ENCODE data around the gene ACAT2.

ACAT2 gene

DNA sequence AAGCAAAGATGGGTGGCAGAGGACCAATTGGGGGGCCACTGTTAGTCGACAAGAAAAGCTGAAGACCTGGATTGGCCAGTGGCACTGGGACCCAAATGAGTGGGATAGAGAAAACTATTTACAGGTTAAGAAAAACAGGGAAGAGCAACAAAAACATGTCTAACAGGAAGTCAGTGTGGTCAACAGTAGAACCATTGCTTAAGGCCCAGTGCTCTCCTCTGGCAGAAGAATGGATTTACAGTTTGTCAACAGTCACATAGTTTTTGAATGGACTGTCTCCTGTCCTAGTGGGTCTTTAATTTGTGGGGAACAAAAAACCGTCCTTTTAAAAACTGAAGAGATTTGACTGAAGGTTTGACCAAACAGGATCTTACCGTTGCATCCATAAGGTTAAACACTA, 46.7 kb upstream of the ACAT2 start:
- no peaks in the 10 kb centered on the region for H3K79me1 ChIP-seq (ENCODE audit: low read length)
- H4K12ac ChIP-seq (ENCODE audit: low read depth, low read length): no peak overlapping the region
- no peak for DNase-seq
- H3K4me3 ChIP-seq (ENCODE audit: low read depth, low read length): no peak overlapping the region
- no peak overlapping the region for H2AK5ac ChIP-seq (ENCODE audit: low read length)
- no peaks in the 10 kb centered on the region for H3K36me3 ChIP-seq (ENCODE audit: control insufficient read depth in 1 of 2, insufficient read depth in 2 of 2, low read length in 2 of 2)
- no peak overlapping the region for H4K8ac ChIP-seq (ENCODE audit: low read depth, low read length)
- H3K14ac ChIP-seq (ENCODE audit: low read length): no peak overlapping the region
- no peak overlapping the region for H3K23ac ChIP-seq (ENCODE audit: low read length)
- no peak overlapping the region for H3K9ac ChIP-seq (ENCODE audit: low read length)
- H3K9me3 ChIP-seq (ENCODE audit: insufficient read depth, low read depth, low read length): no peaks in the 10 kb centered on the region
- no peaks in the 10 kb centered on the region for H3K79me2 ChIP-seq (ENCODE audit: control insufficient read depth, insufficient read depth, low read length, poor library complexity)
- no peak overlapping the region for H3K4ac ChIP-seq (ENCODE audit: low read depth, low read length)
- no peak overlapping the region for H4K91ac ChIP-seq (ENCODE audit: low read depth, low read length)
- no peak overlapping the region for H2BK12ac ChIP-seq (ENCODE audit: low read length)
- WGBS (ENCODE audit: extremely low coverage, insufficient coverage, insufficient read length): no CpG with 5 or more reads among the region's 3 CpGs
- H3K18ac ChIP-seq (ENCODE audit: low read length): no peak overlapping the region
- H2BK120ac ChIP-seq (ENCODE audit: insufficient read depth, low read length, poor library complexity): no peak overlapping the region
- no peaks in the 10 kb centered on the region for H3K27me3 ChIP-seq (ENCODE audit: insufficient read depth, low read length)
- no peak overlapping the region for H3K27ac ChIP-seq (ENCODE audit: low read depth, low read length)
- H3K4me2 ChIP-seq (ENCODE audit: low read length): no peak overlapping the region
- no peaks in the 10 kb centered on the region for H3K4me1 ChIP-seq (ENCODE audit: control insufficient read depth in 1 of 2, insufficient read depth in 2 of 2, low read length in 2 of 2)
- H2BK5ac ChIP-seq (ENCODE audit: low read depth, low read length, poor library complexity): no peak overlapping the region
- no peak overlapping the region for H2AFZ ChIP-seq (ENCODE audit: insufficient read depth, low read length, poor library complexity)

- Histone ChIP-seq H3K4me2 (ENCODE audit: low read length) (no peak overlapping the region), H3K14ac (ENCODE audit: low read length) (no peak overlapping the region), H3K79me2 (ENCODE audit: control insufficient read depth, insufficient read depth, low read length, poor library complexity) (no peaks in the 10 kb centered on the region), H3K27ac (ENCODE audit: low read depth, low read length) (no peak overlapping the region), H4K12ac (ENCODE audit: low read depth, low read length) (no peak overlapping the region), H2AFZ (ENCODE audit: insufficient read depth, low read length, poor library complexity) (no peak overlapping the region), H3K18ac (ENCODE audit: low read length) (no peak overlapping the region), H4K8ac (ENCODE audit: low read depth, low read length) (no peak overlapping the region), H2BK12ac (ENCODE audit: low read length) (no peak overlapping the region), H3K4ac (ENCODE audit: low read depth, low read length) (no peak overlapping the region), H3K4me1 (ENCODE audit: control insufficient read depth in 1 of 2, insufficient read depth in 2 of 2, low read length in 2 of 2) (no peaks in the 10 kb centered on the region), H3K4me3 (ENCODE audit: low read depth, low read length) (no peak overlapping the region), H2BK5ac (ENCODE audit: low read depth, low read length, poor library complexity) (no peak overlapping the region), H3K36me3 (ENCODE audit: control insufficient read depth in 1 of 2, insufficient read depth in 2 of 2, low read length in 2 of 2) (no peaks in the 10 kb centered on the region), H3K27me3 (ENCODE audit: insufficient read depth, low read length) (no peaks in the 10 kb centered on the region), H3K23ac (ENCODE audit: low read length) (no peak overlapping the region), H2BK120ac (ENCODE audit: insufficient read depth, low read length, poor library complexity) (no peak overlapping the region), H2AK5ac (ENCODE audit: low read length) (no peak overlapping the region), H4K91ac (ENCODE audit: low read depth, low read length) (no peak overlapping the region), H3K9me3 (ENCODE audit: insufficient read depth, low read depth, low read length) (no peaks in the 10 kb centered on the region), H3K9ac (ENCODE audit: low read length) (no peak overlapping the region), H3K79me1 (ENCODE audit: low read length) (no peaks in the 10 kb centered on the region)
- no CpG with 5 or more reads among the region's 3 CpGs for WGBS (ENCODE audit: extremely low coverage, insufficient coverage, insufficient read length)
- DNase-seq: no peak
Measured at GRCh38 chr6:159715605-159716004, 46.2 kb upstream of the ACAT2 start.

- Histone ChIP-seq H2BK120ac (ENCODE audit: insufficient read depth, low read length, poor library complexity) (no peak overlapping the region), H2BK5ac (ENCODE audit: low read depth, low read length, poor library complexity) (no peak overlapping the region), H4K91ac (ENCODE audit: low read depth, low read length) (no peak overlapping the region), H3K14ac (ENCODE audit: low read length) (no peak overlapping the region), H4K8ac (ENCODE audit: low read depth, low read length) (no peak overlapping the region), H3K23ac (ENCODE audit: low read length) (peak overlapping the region; percentile 62), H3K79me1 (ENCODE audit: low read length) (no peaks in the 10 kb centered on the region), H4K12ac (ENCODE audit: low read depth, low read length) (no peak overlapping the region), H2BK12ac (ENCODE audit: low read length) (no peak overlapping the region), H3K18ac (ENCODE audit: low read length) (no peak overlapping the region), H2AK5ac (ENCODE audit: low read length) (no peak overlapping the region), H3K27me3 (ENCODE audit: insufficient read depth, low read length) (no peaks in the 10 kb centered on the region), H3K4me1 (ENCODE audit: control insufficient read depth in 1 of 2, insufficient read depth in 2 of 2, low read length in 2 of 2) (no peaks in the 10 kb centered on the region), H3K36me3 (ENCODE audit: control insufficient read depth in 1 of 2, insufficient read depth in 2 of 2, low read length in 2 of 2) (no peaks in the 10 kb centered on the region), H3K9ac (ENCODE audit: low read length) (no peak overlapping the region), H3K4ac (ENCODE audit: low read depth, low read length) (no peak overlapping the region), H3K9me3 (ENCODE audit: insufficient read depth, low read depth, low read length) (no peaks in the 10 kb centered on the region), H3K27ac (ENCODE audit: low read depth, low read length) (no peak overlapping the region), H2AFZ (ENCODE audit: insufficient read depth, low read length, poor library complexity) (no peak overlapping the region), H3K79me2 (ENCODE audit: control insufficient read depth, insufficient read depth, low read length, poor library complexity) (no peaks in the 10 kb centered on the region), H3K4me2 (ENCODE audit: low read length) (no peak overlapping the region), H3K4me3 (ENCODE audit: low read depth, low read length) (no peak overlapping the region)
- peak; percentile 68 to 89 for DNase-seq
- WGBS (ENCODE audit: extremely low coverage, insufficient coverage, insufficient read length): no CpG with 5 or more reads among the region's 5 CpGs
Measured at GRCh38 chr6:159716247-159717096, 45.4 kb upstream of the ACAT2 start.

- Histone ChIP-seq H3K79me2 (ENCODE audit: control insufficient read depth, insufficient read depth, low read length, poor library complexity) (no peaks in the 10 kb centered on the region), H2AK5ac (ENCODE audit: low read length) (no peak overlapping the region), H3K27ac (ENCODE audit: low read depth, low read length) (no peak overlapping the region), H3K79me1 (ENCODE audit: low read length) (no peaks in the 10 kb centered on the region), H4K12ac (ENCODE audit: low read depth, low read length) (no peak overlapping the region), H3K27me3 (ENCODE audit: insufficient read depth, low read length) (no peaks in the 10 kb centered on the region), H3K23ac (ENCODE audit: low read length) (no peak overlapping the region), H4K91ac (ENCODE audit: low read depth, low read length) (no peak overlapping the region), H2AFZ (ENCODE audit: insufficient read depth, low read length, poor library complexity) (no peak overlapping the region), H3K4me1 (ENCODE audit: control insufficient read depth in 1 of 2, insufficient read depth in 2 of 2, low read length in 2 of 2) (no peaks in the 10 kb centered on the region), H3K14ac (ENCODE audit: low read length) (no peak overlapping the region), H4K8ac (ENCODE audit: low read depth, low read length) (no peak overlapping the region), H2BK5ac (ENCODE audit: low read depth, low read length, poor library complexity) (no peak overlapping the region), H3K18ac (ENCODE audit: low read length) (no peak overlapping the region), H3K4ac (ENCODE audit: low read depth, low read length) (no peak overlapping the region), H2BK12ac (ENCODE audit: low read length) (no peak overlapping the region), H3K36me3 (ENCODE audit: control insufficient read depth in 1 of 2, insufficient read depth in 2 of 2, low read length in 2 of 2) (no peaks in the 10 kb centered on the region), H3K9me3 (ENCODE audit: insufficient read depth, low read depth, low read length) (no peaks in the 10 kb centered on the region), H3K9ac (ENCODE audit: low read length) (no peak overlapping the region), H2BK120ac (ENCODE audit: insufficient read depth, low read length, poor library complexity) (no peak overlapping the region), H3K4me3 (ENCODE audit: low read depth, low read length) (no peak overlapping the region), H3K4me2 (ENCODE audit: low read length) (no peak overlapping the region)
- no CpG with 5 or more reads among the region's 3 CpGs for WGBS (ENCODE audit: extremely low coverage, insufficient coverage, insufficient read length)
- no peak for DNase-seq
Measured at GRCh38 chr6:159718634-159719033, 43.2 kb upstream of the ACAT2 start.

Data from trophoblast cell (in vitro differentiated cells and primary cell).